ENCODE data around the gene LTA. TPM values are rescaled to one million over a fixed set of nuclear protein-coding genes. Genes with fewer than 3 reads are reported as not detected.

LTA gene
- total RNA-seq, 1 experiment from 2014 or later = 1.1 TPM

DNA sequence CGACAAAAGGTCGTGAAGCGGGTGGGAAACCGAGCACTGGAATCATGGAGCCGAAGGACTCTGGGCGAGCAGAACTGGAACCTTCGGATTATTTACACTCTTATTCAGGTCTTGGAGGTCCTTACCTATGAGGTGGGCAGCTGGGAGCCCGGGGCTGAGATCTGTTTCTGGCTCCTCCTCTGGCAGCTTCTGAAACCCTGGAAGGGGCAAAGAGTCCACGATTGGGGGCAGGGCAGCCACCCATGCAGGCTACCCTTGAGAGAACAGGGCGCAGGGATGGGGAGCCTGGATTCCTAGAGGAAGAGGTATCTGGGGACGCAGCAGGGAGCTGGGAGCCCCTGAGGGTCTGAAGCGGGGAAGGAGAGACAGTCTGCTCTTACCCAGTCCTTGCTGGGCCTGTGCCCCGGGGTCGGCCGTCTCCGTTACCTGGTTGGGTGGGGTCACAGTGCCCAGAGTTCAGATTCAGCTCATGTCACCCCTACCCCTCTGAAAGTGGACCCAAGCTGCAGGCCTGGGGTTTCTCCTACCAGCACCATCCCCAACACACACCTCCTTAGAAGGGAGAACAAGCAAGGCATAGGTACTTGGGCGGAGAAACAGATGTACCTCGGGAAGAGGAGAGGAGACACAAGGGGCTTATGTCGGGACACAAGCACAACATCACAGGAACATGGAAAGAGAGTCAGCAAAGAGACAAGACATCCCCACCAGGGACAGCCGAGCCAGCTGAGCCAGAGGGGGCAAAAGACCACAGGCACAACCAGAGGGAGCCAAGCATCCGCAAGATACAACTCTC, 9.5 kb downstream of the LTA start:
- BruUV-seq (replicated peaks) = TSS peak; percentile 66
- Histone ChIP-seq H3K9ac (ENCODE audit: low read length) (peak overlapping the region; percentile 73), H3K27me3 (ENCODE audit: insufficient read depth, low read length) (no peaks in the 10 kb centered on the region), H3K27ac (ENCODE audit: low read depth, low read length) (peak overlapping the region; percentile 8; the same call in 1 of the 2 replicates), H3K36me3 (ENCODE audit: control insufficient read depth in 1 of 2, insufficient read depth in 2 of 2, low read length in 2 of 2) (no peaks in the 10 kb centered on the region), H2AFZ (ENCODE audit: low read depth, low read length, poor library complexity, severe bottlenecking) (peak overlapping the region; percentile 79), H3K9me3 (ENCODE audit: control insufficient read depth in 1 of 2, insufficient read depth in 1 of 2, low read depth in 1 of 2, low read length in 2 of 2) (no peaks in the 10 kb centered on the region), H4K20me1 (ENCODE audit: insufficient read depth) (no peaks in the 10 kb centered on the region), H3K4me3 (replicated peaks in 1 of 2; ENCODE audit: low read depth in 1 of 2, low read length in 2 of 2) (peak overlapping the region; percentile 65 to 75), H3K4me2 (ENCODE audit: low read length) (peak overlapping the region; percentile 97), H3K4me1 (ENCODE audit: control insufficient read depth in 1 of 2, insufficient read depth in 2 of 2, low read length in 2 of 2) (peaks cover 4 to 15% of the 10 kb centered on the region in 2 experiments; a peak in 2 of 4 replicates), H3K79me2 (ENCODE audit: insufficient read depth, low read length) (no peaks in the 10 kb centered on the region), H3K9me2 (ENCODE audit: insufficient read depth) (no peaks in the 10 kb centered on the region)
- no peak for ATAC-seq
- POLR2A ChIA-PET = interaction anchor here (1.4 to 1.9 kb wide), 2 partner anchors 12 to 35 kb away, joined by 3 to 6 read pairs; partner anchors contain the start of genes ATP6V1G2 and NFKBIL1
- CTCF ChIA-PET = interaction anchor here (1.1 to 7.8 kb wide), 4 partner anchors 11 to 16 kb away, joined by 3 to 70 read pairs (median 5); no protein-coding TSS in a partner anchor
- DNase-seq (ENCODE audit: low read depth, low spot score) = no peak
- intact Hi-C loops (cut with micrococcal nuclease) = no loop called here
- TF ChIP-seq POLR2A (IDR thresholded peaks at IDR 0.05; ENCODE audit: borderline replicate concordance, extremely low read depth, insufficient read depth, insufficient read length) (no peak), ZBTB33 (IDR thresholded peaks at IDR 0.05; ENCODE audit: extremely low read depth, insufficient replicate concordance, low read length) (no peak), EGR1 (IDR thresholded peaks at IDR 0.05; ENCODE audit: low read depth) (no peak), JUND (IDR thresholded peaks at IDR 0.05) (no peak), SP1 (IDR thresholded peaks at IDR 0.05; ENCODE audit: low read depth) (no peak)
- RAD21 ChIA-PET (ENCODE audit: low non-redundant PET in 1 of 2, low total read pairs in 2 of 2, uncharacterized antibody in 2 of 2, unreplicated experiment in 2 of 2) = no interaction called here

GRCh38 chr6:31582230-31582643, 10.1 kb downstream of the LTA start, which contains the start of gene LTB:
TSS of gene LTB (minus strand) at chr6:31582424. CDS start at chr6:31582417, 7 bp downstream.
- H3K9ac ChIP-seq (ENCODE audit: low read length) = peak within 1 kb of the TSS; percentile 73
- H3K4me2 ChIP-seq (ENCODE audit: low read length) = peak within 1 kb of the TSS; percentile 97
- H3K9me2 ChIP-seq (ENCODE audit: insufficient read depth) = no peaks in the 10 kb centered on the region
- no peaks in the 10 kb centered on the region for H3K36me3 ChIP-seq (ENCODE audit: control insufficient read depth in 1 of 2, insufficient read depth in 2 of 2, low read length in 2 of 2)
- ChIA-PET RAD21 (ENCODE audit: low non-redundant PET in 1 of 2, low total read pairs in 2 of 2, uncharacterized antibody in 2 of 2, unreplicated experiment in 2 of 2) (no interaction called here), POLR2A (interaction anchor here (0.6 to 1.9 kb wide), 2 partner anchors 36 to 38 kb away, joined by 3 to 6 read pairs; partner anchors contain the start of genes ATP6V1G2 and NFKBIL1), CTCF (interaction anchor here (1.1 to 7.8 kb wide), 2 partner anchors 12 to 15 kb away, joined by 3 to 70 read pairs; no protein-coding TSS in a partner anchor)
- no peaks in the 10 kb centered on the region for H3K9me3 ChIP-seq (ENCODE audit: control insufficient read depth in 1 of 2, insufficient read depth in 1 of 2, low read depth in 1 of 2, low read length in 2 of 2)
- no peak for ATAC-seq
- peaks cover 4 to 15% of the 10 kb centered on the region in 2 experiments; a peak in 2 of 4 replicates for H3K4me1 ChIP-seq (ENCODE audit: control insufficient read depth in 1 of 2, insufficient read depth in 2 of 2, low read length in 2 of 2)
- peak within 1 kb of the TSS; percentile 8; the same call in 1 of the 2 replicates for H3K27ac ChIP-seq (ENCODE audit: low read depth, low read length)
- no peak for DNase-seq (ENCODE audit: low read depth, low spot score)
- peak within 1 kb of the TSS; percentile 79 for H2AFZ ChIP-seq (ENCODE audit: low read depth, low read length, poor library complexity, severe bottlenecking)
- peak within 1 kb of the TSS; percentile 65 to 75 for H3K4me3 ChIP-seq (replicated peaks in 1 of 2; ENCODE audit: low read depth in 1 of 2, low read length in 2 of 2)
- no peaks in the 10 kb centered on the region for H3K27me3 ChIP-seq (ENCODE audit: insufficient read depth, low read length)
- intact Hi-C loops (cut with micrococcal nuclease) = no loop called here
- no peaks in the 10 kb centered on the region for H4K20me1 ChIP-seq (ENCODE audit: insufficient read depth)
- no peaks in the 10 kb centered on the region for H3K79me2 ChIP-seq (ENCODE audit: insufficient read depth, low read length)
- no TSS peak for BruUV-seq (replicated peaks)
- TF ChIP-seq, protein P1, sequence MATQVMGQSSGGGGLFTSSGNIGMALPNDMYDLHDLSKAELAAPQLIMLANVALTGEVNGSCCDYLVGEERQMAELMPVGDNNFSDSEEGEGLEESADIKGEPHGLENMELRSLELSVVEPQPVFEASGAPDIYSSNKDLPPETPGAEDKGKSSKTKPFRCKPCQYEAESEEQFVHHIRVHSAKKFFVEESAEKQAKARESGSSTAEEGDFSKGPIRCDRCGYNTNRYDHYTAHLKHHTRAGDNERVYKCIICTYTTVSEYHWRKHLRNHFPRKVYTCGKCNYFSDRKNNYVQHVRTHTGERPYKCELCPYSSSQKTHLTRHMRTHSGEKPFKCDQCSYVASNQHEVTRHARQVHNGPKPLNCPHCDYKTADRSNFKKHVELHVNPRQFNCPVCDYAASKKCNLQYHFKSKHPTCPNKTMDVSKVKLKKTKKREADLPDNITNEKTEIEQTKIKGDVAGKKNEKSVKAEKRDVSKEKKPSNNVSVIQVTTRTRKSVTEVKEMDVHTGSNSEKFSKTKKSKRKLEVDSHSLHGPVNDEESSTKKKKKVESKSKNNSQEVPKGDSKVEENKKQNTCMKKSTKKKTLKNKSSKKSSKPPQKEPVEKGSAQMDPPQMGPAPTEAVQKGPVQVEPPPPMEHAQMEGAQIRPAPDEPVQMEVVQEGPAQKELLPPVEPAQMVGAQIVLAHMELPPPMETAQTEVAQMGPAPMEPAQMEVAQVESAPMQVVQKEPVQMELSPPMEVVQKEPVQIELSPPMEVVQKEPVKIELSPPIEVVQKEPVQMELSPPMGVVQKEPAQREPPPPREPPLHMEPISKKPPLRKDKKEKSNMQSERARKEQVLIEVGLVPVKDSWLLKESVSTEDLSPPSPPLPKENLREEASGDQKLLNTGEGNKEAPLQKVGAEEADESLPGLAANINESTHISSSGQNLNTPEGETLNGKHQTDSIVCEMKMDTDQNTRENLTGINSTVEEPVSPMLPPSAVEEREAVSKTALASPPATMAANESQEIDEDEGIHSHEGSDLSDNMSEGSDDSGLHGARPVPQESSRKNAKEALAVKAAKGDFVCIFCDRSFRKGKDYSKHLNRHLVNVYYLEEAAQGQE (IDR thresholded peaks at IDR 0.05; ENCODE audit: low read depth) = no peak
- no peak for TF ChIP-seq POLR2AphosphoS5 (IDR thresholded peaks at IDR 0.05; ENCODE audit: low read depth, low read length)
- no peak for TF ChIP-seq CTCF (IDR thresholded peaks at IDR 0.05 in 2 of 3, conservative IDR thresholded peaks at IDR 0.05 in 1 of 3; ENCODE audit: borderline replicate concordance in 1 of 3, insufficient read depth in 1 of 3, low read depth in 2 of 3, low read length in 2 of 3)
- TF ChIP-seq YY1 (IDR thresholded peaks at IDR 0.05; ENCODE audit: extremely low read depth, insufficient replicate concordance, low read depth, low read length) = no peak
- TF ChIP-seq RAD21 (IDR thresholded peaks at IDR 0.05; ENCODE audit: low read depth) = no peak
